Measurements from ENCODE around the gene TLR1.
"Not testable (repeated sequence)": the region's sequence is repeated elsewhere in the genome, so short reads cannot be mapped to it uniquely, and the experiment has no call there.

DNA sequence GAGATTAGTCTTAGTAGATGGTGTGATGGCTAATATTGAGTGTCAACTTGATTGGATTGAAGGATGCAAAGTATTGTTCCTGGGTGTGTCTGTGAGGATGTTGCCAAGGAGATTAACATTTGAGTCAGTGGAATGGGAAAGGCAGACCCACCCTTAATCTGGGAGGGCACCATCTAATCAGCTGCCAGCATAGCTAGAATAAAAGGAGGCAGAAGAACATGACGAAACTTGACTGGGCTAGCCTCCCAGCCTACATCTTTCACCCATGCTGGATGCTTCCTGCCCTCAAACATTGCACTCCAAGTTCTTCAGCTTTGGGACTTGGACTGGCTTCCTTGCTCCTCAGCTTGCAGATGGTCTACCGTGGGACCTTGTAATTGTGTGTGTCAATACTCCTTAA is 34.3 kb downstream of the TLR1 start:
- not testable (repeated sequence) for TF ChIP-seq CTCF, POLR2A (IDR thresholded peaks at IDR 0.05)
